Right forelimb (tissue), 1 donor: Measurements from ENCODE around the gene PTTG1.
A peak's percentile ranks its signal among the peaks of the same experiment; 100 is the strongest.

ENCODE experiments used
- DNase-seq: peaks from one replicate; pipeline ENCODE4 v3.0.0-alpha.2; 2018

PTTG1 gene

DNA sequence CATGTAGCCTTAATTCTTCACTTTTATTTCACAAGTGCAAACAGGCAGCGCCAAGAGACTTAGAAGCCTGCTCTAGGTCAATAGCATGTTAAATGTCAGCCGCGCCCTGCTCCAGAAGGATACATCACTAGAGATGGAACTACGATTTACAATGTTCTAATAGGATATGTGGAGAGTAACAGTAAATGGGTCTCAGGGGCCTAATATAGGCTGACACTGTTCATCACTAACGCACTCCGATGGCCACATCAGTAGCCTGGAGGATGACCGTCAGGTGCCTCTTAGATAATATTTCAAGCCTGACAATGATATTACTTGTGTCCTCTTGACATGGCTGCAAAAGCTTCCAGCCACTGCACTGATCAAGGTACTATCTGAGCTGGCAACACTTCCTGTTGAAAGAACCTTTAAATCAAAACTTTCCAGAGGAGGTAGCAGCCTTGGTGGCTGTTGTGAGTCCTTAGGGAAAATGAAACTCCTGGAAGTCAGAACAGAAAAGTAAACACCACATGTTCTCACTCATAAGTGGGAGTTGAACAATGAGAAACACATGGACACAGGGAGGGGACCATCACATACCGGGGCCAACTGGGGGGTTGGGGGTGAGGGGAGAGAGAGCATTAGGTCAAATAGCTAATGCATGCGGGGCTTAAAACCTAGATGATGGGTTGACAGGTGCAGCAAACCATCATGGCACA, 35.0 kb downstream of the PTTG1 start:
- DNase-seq, result no peak

- no peak for DNase-seq
Observed at GRCh38 chr5:160457252-160457651, 35.6 kb downstream of the PTTG1 start.

GRCh38 chr5:160458806-160459800, 37.4 kb downstream of the PTTG1 start:
- DNase-seq, result no peak

GRCh38 chr5:160460377-160461049, 38.9 kb downstream of the PTTG1 start:
- no peak for DNase-seq

DNA sequence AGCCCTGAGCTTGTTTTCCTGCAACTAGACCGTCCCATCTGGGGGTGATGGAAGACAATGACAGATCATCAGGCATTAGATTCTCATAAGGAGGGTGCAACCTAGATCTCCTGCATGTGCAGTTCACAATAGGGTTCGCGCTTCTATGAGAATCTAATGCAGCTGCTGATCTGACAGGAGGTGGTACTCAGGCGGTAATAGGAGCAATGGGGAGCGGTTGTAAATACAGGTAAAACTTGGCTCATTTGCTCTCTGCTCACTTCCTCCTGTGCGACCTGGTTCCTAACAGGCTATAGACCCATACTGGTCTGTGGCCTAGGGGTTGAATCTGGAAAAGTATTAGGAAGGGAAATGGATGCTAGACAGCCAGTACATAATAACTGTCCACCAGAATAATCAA, 39.7 kb downstream of the PTTG1 start:
- no peak for DNase-seq

DNA sequence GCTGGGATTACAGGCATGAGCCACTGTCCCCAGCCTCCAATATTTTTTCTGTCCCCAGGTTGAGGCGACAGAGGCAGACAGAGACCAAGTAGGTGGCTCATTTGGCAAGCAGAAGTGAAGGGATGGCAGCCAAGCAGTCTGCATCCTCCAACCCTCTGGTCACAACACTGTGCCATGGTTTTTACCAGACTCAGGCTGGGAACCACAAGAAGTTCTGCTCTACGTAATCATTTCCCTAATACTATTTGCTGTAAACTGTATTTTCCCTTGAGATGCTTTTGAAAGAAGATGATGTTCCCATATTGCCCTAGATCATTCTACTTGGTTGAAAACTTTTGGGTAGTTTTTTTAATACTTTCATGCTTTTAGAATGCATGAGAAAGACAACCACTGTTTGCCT, 40.5 kb downstream of the PTTG1 start:
- no peak for DNase-seq

- DNase-seq, result no peak
Observed at GRCh38 chr5:160463227-160463626, 41.6 kb downstream of the PTTG1 start.

DNA sequence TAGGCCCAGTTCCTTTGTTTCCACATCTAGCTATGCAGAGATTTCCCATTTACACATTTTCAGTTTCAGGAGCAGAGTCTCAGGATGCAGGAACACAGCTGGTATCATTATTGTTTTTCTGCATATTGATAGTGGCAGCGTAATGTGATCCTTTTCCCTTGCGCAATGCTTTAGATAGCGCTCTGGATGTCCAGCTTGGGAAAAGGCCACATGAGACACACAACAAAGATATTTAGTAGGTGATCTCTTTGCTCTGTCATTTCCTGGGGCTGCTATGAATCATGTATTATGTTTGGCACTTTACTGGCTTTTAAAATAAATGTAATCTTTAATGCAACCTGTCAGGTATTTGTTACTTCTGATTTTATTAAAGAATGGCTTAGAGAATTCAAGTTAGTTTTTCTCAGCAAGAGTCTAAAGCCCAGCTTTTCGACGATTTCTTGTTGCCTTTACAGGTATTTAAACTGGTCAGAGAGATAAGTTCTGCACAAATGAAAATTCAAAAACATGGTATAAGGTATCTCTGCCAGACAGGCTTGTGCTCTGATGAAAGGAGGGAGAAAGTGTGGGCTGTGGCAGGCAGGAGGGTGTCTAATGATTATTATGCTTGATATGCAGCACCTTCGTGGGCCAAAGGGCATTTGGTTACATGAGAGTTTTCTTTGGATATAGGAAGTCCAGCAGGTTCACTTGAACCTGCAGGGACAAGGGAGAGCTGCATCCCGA, 42.2 kb downstream of the PTTG1 start:
- no peak for DNase-seq

DNA sequence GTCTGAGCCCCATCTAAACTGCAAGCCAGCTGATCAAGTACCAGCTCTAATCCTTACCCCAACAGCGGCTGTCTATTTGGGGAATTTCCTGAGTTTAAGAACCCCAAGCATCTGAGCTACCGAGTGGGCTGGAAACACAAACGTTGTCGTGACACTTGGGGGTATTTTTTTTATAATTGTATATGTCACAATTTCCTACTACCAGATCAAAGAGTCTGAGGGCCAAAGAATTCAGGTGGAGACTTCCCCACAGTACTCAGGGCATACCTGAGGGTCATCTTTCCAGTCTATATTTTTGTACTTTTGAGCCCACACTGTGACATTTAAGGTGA, 42.8 kb downstream of the PTTG1 start:
- DNase-seq, result no peak

DNA sequence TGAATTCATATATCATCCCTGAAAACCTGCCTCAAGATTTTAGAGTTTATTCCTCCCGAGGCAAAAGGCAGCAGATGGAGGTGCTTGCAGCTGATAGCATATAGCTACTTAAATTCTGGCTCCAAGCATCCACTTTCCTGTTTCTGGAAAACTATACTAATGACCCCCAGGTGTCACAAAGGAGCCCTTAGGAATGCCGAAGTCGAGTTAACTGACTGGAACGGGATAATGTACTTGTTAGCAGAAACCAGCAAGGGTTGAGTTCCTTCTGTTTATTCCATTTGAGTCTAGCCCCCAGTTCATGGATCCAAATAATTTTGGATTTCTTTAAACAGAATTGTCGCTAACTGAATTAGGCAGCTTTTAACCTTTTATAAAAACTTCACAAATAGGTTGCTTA, 44.5 kb downstream of the PTTG1 start:
- no peak for DNase-seq

- no peak for DNase-seq
Observed at GRCh38 chr5:160466889-160467554, 45.4 kb downstream of the PTTG1 start.

GRCh38 chr5:160467555-160468362, 46.1 kb downstream of the PTTG1 start:
- peak; percentile 70 for DNase-seq

DNA sequence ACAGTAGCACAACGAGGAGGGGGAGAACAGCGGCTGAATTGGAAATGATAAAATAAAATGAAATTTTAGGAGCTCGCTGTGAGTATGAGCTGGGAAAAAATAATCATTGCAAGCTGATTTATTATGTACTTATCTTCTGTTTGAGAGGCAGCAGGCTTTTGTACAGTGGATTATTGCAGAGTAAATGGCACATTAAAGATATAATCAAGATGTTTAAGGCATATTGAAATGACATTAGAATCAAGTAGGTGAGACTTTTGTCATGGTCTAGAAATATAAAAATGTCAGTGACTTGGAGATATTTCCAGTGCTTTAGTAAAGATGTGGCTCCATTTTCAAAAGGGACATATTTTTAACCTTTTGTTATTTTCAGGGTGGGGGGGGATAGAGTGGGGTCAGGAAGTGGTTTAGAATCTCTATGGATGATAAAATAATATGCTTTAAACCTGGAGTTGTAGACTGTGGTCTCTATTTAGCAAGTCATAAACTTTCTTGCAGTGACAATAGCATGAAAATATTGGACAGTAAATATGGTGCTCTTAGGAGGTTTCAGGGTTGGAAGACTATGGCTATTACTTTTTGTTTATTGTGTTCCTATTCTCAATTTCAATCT, 46.8 kb downstream of the PTTG1 start:
- DNase-seq, result no peak

- DNase-seq, result no peak
Observed at GRCh38 chr5:160469156-160470144, 47.8 kb downstream of the PTTG1 start.

GRCh38 chr5:160470437-160471361, 49.0 kb downstream of the PTTG1 start:
- no peak for DNase-seq

GRCh38 chr5:160471761-160472160, 50.1 kb downstream of the PTTG1 start:
- no peak for DNase-seq

DNA sequence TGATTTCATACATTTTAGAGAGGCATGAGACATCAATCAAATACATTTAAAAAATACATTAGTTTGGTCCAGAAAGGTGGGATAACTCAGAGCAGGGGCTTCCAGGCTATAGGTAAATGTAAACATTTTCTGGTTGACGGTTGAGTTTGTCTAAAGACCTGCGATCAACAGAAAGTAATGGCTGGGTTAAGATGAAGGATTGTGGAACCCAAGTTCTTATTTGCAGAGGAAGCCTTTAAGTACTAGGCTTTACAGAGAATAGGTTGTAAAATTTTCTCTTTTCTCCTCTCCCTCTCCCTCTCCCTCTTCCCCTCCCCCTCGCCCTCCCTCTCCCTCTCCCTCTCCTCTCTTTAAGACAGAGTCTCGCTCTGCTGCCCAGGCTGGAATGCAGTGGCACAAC, 50.8 kb downstream of the PTTG1 start:
- no peak for DNase-seq

GRCh38 chr5:160473681-160474080, 52.0 kb downstream of the PTTG1 start:
- DNase-seq, result no peak

DNA sequence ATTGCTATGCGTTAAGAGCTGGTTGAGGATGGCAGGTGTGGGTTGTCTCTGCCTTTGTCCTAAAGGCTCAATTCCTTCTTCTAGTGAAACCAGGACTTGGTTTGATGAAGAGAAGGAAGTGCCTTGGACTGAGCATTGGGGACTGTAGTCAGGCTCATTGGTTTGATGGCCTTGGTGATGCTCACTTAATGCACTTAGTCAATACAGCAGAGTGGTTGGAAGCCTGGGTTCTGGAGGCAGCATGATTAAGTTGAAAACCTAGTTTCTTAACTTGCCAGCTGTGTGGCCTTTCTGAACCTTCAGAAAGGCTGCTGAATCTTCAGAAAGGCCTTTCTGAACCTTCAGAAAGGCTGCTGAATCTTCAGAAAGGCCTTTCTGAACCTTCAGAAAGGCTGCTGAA, 52.4 kb downstream of the PTTG1 start:
- no peak for DNase-seq
